HG03521 (cell line): Measurements from ENCODE around the gene FBN3.
A peak's percentile ranks its signal among the peaks of the same experiment; 100 is the strongest.
"Not testable (repeated sequence)": the region's sequence is repeated elsewhere in the genome, so short reads cannot be mapped to it uniquely, and the experiment has no call there.

Source experiments
- ATAC-seq: cut with Tn5 transposase; IDR thresholded peaks from one replicate; pipeline ENCODE4 v1.9.1; 2021; ENCODE audit warnings: mild to moderate bottlenecking, moderate library complexity; ENCODE audit not compliant: unreplicated experiment

Gene FBN3

DNA sequence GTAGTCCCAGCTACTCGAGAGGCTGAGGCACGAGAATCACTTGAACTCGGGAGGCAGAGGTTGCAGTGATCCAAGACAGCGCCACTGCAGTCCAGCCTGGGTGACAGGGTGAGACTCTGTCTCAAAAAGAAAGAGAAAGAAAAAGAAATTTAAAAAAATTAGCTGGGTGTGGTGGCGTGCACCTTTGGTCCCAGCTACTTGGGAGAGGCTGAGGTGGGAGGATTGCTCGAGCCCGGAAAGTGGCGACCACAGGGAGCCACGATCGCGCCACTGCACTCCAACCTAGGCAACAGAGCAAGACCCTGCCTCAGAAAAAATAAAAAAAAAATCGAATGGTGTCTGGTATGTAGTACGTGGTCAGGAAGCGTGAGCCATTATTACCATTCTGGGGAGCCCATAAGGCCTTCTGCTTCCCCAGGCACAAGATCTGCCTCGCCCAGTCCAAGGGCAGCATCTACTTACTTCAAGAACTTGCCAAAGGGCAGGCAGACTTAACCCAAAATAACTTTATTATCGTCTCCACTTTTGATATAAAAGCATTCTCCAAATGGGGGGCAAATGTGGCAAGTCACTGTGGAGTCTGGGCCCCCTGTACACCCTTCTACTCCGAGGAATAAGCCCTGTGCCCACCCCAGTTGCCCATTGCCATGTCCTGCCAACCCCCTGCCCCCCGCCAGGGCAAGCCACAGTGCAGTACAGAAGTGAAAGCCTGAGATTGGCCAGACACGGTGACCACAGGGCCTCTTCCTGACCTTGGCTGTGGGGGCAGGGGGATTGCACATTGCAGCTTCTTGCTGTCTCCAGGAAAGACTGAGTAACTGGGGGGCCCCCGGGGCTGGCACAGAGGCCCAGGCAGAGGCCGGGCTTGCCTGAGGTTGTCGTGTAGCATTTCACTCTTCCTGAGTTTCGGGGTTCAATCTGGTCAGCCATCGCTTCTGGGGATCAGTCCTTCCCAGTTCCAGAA lies 84.2 kb downstream of the FBN3 start:
- ATAC-seq = no peak

DNA sequence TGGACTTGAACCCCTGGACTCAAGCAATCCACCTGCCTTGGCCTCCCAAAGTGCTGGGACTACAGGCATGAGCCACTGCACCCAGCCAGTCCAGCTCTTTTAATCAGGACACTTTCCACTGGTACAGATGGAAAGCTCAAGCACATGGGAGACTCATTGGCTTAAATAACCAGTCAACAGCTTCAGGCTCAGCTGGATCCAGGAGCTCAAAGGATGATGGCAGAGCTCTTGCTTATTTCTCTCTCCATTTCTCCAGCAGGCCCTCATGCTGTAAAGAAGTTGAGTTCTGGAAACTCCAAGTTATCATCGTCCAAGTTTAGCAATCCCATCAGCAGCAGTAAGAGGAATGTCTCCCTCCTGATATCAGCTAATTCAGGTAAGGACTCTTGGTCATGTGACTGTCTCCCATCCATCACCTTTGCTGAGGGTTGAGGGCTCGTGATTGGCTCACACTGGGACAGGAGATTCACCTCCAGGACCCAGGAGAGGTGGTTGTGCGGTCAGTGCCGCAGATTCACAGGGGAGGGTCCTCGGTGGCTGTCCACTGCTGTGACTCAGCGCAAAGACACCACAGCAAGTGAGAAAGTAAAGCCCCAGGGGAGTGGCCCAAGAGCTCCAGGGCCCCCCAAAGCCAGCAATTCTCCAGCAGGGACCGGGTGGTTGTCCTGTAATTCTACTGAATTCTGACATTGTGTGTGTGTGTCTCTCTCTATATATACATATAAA lies 91.7 kb downstream of the FBN3 start:
- ATAC-seq = no peak

DNA sequence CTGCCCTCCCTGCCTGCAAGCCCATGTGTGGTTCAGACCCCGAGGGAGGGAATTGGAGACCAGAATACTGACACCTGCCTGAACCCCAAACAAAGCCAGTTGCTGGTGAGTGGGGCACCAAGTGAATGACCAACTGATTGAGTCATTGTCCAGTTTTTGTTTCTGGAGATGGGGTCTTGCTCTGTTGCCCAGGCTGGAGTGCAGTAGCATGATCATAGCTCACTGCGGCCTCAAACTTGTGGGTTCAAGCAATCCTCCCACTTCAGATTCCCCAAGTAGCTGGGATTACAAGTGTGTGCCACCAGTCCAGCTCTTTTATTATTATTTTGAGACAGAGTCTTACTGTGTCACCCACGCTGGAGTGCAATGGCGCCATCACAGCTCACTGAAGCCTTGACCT lies 92.9 kb downstream of the FBN3 start:
- ATAC-seq = no peak

DNA sequence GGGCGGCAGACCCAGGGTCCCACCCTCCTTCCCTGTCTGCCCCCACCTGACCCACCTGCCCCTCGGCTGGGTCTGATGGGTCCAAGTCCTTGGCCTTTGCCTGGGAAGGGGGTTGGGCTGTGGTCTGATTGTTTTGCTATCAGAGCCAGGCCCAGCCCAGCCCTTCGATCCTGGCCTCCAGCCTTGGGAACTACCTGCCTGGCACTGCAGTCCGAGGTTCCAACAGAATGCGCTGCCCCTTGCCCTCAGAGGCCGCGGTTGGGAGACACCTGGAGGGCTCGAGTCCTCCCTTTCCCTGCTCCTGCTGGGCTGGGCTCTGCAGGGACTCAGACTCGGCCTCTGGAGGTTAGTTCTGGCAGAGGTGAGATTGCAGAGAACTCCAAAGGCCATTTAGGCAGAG lies 95.2 kb downstream of the FBN3 start:
- no peak for ATAC-seq

DNA sequence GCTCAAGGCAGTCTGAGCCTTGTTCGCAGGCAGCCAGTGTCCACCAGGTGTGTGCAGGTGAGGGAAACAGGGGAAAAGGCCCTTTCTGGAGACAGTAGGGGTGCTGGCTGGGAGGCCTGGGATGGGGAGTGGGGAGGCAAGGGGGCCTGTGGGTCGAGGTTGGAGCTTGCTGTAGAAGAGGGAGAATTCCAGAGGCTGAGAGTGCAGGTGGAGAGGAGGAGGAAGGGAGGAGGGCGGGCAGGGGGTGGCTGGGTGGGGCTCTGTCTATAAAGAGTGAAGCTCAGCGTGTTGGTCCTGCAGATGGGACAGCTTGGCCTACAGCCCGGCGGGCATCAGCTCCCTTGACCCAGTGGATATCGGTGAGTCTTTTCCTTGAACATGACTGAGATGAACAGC lies 96.9 kb downstream of the FBN3 start, which contains the start of gene CCL25:
TSS of gene CCL25 (plus strand) at position 297 of the 396 bp plus-strand sequence. CDS start 290 bp downstream, outside the sequence.
- ATAC-seq = no peak

DNA sequence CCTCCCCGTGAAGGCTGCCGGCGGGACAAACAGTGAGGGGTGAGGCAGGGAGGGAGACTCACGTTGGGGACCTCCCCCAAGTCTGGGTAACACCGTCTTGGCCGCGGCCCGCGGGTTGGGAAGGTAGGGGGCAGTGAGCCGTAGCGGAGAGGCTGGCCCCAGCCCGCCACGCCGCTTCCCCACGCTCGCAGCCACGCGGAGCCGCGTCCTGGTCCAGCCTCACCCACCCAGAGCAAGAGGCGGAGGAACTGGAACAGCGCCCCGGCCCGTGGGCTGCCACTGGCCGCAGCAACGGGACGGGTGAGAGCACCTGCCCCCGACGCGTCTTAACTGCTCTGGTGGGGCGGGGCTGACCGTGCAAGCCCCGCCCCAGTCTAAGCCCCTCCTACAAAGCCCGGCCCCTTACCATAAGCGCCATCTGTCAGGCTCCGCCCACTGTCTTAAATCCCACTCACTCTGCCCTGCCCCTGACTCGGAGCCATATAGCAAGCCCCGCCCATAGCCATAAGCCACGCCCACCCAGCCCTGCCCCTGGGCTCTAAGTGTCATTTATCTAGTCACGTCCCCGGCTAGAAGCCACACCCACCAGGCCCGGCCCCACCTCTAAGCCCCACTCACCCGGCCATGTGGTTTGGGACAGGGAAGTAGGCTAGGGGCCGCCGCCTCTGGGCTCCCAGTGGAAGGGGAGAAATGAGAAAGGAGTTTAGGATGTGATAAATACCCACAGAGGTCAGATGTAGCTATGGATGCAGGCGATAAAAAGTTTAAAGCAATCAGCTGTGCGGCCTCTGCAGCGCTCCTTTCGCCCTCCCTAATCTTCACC lies 98.9 kb downstream of the FBN3 start:
- ATAC-seq = peak; percentile 87

DNA sequence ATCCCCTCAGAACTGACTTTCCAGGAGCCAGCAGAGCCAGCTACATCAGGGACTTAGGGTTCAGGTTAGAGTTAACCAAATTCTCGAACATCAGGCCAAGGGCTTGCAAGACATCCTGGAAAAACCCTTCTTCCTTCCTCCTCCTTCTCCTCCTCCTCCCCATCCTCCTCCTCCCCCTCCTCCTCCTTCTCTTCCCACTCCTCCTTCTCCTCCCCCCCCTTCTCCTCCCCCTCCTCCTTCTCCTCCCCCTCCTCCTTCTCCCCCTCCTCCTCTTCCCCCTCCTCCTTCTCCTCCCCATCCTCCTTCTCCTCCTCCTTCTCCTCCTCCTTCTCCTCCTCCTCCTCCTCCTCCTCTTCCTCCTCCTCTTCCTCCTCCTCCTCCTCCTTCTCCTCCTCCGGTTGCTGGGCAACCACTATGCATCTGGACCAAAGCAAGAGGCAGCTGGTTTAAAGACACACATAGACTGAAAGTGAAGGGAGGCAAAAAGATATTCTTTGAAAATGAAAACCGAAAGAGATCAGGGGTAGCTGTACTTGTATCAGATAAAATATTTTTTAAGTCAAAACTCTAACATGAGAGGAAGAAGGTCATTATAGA lies 102.7 kb downstream of the FBN3 start:
- no peak for ATAC-seq

DNA sequence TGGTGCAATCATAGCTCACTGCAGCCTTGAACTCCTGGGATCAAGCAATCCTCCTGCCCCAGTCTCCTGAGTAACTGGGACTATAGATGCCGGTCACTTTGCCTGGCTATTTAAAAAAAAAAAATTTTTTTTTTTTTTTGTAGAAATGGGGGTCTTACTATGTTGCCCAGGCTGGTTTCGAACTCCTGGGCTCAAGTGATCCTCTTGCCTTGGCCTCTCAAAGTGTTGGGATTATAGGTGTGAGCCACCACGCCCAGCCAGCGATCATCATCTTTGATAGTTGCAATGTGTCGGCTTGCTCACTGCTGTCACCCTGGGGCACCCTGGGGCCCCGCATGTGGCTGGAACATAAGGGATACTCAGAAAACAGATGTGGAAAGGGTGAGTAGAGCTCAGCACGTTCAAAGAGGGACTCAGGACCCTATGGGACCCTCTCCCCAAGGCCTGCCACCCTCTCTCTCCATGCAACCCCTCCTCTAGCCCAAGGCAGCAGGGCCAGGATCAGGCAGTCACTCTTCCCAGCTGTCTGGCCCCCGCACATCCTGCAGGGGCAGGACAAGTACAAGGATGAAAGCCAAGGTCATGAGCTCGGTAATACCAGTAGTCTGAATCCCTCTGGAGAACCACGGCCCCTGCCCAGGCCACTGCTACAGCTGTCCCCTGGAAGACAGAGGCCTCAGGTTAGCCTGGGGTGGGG lies 103.4 kb downstream of the FBN3 start:
- no peak for ATAC-seq

DNA sequence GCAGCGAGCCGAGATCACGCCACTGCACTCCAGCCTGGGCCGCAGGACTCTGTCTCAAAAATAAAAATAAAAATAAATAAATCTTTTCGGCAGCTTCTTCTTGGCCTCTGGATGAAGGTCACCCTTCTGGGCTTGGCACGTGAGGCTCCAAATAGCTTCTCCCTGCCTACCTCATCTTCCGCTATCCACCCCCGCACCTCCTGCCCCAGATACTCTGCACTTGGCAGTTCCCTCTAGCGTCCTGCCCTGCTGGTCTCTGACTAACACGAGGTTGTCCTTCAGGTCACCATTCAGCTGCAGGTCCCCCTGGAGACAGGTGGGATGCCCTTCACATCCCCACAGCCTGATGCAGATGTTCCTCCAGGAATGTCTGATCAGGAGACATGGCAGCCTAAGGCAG lies 105.4 kb downstream of the FBN3 start:
- no peak for ATAC-seq

DNA sequence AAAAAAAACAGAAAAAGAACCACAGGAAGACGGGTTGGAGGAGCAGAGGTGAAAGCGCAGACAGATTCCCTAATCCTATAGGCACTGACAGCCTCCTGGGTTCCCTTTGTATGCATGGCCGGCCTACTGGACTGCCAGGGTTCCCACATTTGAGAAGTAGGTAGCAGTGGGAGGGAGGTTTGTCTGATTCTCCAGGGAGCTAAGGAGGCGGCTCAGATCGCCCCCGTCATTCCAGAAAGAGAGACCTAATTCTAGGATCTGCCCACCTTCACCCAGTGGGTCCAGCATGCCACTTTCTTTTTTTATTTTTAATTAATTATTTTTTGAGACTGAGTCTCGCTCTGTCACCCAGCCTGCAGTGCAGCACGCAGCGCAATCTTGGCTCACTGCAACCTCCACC lies 106.5 kb downstream of the FBN3 start:
- no peak for ATAC-seq

DNA sequence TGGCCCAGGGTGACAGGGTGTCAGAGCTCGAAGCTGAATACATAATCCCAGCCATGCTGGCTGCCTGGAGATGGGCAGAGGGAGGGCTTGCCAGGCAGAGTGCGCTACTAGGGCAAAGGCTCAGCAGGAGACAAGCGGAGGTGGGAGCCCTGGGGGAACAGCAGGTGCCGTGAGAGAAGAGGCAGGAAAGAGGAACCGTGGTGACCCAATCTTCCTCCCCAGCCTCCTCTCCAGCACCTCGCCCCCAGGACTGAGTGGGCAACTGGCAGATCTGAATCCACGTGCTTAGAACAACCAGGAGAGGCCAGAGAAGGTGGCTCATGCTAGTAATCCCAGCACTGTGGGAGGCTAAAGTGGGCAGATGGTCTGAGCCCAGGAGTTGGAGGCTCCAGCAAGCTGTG lies 107.9 kb downstream of the FBN3 start:
- no peak for ATAC-seq

DNA sequence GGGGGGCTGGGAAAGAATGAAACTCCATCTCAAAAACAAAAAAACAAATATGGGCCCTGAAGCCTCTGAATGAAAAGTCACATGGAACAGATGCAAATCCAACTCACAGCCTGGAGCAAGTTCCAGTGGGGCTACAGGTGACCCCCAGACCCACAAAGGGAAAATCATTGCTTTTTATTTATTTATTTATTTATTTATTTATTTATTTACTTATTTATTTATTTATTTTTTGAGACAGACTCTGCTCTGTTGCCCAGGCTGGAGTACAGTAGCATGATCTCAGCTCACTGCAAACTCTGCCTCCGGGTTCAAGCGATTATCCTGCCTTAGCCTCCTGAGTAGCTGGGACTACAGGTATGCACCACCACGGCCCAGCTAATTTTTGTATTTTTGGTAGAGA lies 110.2 kb downstream of the FBN3 start:
- ATAC-seq = no peak

DNA sequence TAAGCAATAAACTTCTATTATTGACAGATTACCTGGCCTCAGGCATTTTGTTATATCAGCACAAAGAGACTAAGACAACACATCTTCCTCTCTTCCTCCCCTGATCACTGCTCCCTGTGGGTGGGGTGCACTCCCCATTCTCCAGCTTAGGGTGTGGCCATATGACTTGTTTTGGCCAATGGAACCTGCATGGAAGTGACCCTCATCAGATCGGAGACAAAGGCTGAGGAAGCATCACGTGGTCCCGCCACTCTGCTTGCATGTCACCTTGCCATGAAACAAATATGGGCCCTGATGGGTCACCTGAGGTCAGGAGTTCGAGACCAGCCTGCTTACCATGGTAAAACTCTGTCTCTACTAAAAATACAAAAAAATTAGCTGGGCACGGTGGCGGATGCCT lies 110.6 kb downstream of the FBN3 start:
- no peak for ATAC-seq

DNA sequence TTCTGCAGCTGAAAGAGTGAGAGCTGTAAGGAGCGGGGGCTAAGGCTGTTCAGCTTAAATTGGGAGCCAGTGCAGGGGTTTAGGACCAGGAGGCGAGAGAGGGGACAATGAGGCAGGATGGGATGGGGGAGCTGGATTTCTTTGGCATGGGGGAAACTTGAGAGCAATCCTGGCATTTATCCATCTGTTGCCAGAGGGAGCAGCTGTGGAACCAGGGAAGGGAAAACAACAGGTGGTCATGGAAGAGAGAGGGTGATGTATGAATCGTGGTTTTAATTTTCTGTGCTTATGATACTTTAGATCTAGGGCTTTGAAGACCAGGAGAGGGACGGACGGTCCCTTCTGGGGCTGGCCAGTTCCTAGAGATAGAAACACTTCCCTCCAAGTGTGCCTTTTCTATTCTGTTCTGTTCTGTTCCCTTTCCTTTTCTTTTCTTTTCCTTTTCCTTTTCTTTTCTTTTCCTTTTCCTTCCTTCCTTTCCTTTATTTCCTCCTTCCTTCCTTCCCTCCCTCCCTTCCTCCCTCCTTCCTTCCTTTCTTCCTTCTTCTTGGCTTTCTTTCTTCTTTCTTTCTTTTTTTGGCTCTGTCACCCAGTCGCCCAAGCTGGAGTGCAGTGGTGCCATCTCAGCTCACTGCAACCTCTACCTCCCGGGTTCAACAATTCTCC lies 112.8 kb downstream of the FBN3 start:
- ATAC-seq = no peak

DNA sequence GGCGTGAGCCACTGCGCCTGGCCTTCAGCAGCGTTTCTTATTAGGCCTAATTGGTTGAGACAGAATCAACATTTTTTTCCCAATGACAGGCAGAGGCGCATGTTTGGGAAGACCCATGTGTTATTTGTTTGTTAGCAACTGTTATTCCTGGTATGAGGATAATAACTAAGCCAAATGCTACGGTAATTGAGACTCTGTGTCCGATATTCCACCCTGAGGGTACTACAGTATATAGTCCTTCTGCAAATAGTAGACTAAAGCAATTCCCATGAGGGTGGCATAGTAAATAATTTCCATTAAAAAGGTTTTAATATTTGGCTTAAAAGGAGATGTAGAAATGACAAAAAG lies 115.2 kb downstream of the FBN3 start:
- no peak for ATAC-seq

DNA sequence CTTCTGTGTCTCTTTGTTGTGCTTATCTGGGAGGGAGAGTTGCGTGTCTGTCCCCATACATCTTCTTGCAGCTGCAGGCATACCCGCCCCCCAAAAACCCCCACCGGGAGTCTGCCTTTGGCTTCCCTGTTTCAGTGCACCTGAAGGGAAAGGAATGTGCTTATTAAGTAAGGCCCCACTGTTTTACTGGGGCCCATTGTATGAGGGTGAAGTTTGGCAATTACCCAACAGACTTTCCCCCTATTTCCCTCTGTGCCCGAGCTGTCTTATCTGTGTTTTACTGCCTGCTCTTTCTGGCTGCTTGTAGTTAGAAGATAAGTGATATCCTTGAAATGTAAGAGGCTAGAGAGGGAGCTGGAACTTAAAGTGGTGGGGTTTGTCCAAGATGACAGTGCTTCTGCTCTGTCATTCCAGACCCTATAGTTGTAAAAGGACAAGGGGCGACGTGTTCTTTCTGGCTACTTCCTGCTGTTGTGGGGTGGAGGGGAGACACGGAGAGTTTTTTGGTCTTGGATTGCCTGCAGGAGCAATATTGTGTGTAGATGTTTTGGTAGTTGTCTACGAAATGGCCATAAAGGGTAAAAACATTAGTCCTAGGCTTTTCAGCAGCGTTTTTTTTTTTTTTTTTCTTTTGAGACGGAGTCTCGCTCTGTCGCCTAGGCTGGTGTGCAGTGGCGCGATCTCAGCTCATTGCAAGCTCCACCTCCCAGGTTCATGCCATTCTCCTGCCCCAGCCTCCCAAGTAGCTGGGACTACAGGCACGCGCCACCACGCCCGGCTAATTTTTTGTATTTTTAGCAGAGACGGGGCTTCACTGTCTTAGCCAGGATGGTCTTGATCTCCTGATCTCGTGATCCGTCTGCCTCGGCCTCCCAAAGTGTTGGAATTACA lies 115.9 kb downstream of the FBN3 start:
- not testable (repeated sequence) for ATAC-seq

DNA sequence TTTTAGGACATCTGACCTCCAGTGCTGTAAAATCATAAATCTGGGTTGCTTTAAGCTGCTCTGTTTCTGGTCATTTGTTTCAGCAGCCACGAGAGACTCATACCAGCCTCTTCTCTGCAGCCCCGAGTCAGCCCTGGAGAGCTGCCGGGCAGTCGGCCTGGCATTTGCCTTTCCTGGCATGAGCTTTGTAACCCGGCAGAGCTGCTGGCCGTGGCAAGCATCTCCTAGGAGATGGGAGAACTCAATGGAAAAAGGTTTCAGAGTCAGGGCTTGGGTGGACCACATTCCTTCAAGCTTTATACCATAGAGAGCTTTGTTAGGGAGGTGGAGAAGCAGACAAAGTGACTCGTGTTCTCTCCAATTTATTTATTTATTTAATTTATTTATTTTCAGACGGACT lies 118.4 kb downstream of the FBN3 start:
- ATAC-seq = no peak

DNA sequence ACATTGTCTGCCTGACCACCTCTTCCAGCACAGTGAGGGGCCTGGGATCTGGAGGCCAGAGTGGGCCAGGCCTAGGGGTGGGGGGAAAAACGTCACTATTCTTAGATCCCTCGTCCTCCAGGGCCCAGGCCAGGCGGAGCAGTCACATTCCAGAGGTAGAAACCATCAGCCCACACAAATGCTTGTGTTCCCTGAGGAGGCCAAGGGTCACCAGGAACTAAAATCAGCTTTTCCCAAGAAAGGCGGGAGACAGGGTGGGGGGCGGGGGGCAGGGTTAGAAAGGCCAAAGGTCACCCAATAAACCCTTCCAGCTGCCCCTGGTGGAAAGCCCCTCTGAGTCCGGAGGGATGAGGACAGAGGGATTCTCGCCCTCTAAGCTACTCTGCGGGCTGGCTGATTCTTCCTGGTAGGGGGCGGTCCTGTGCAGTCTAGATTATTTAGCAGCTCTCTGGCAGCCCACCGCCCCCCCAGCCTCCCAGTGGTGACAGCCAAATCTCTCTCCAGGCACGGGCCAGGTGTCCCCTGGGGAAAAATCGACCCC lies 120.4 kb downstream of the FBN3 start:
- ATAC-seq = no peak
